ENCODE results near the gene XPNPEP2.

- TF ChIP-seq POLR2A (IDR thresholded peaks at IDR 0.05; ENCODE audit: low read depth, low read length) (no peak), POLR2AphosphoS5 (IDR thresholded peaks at IDR 0.05; ENCODE audit: low read depth, low read length) (no peak), POU2F2 (IDR thresholded peaks at IDR 0.05; ENCODE audit: low read depth, low read length) (no peak), TAF1 (IDR thresholded peaks at IDR 0.05; ENCODE audit: low read depth, low read length) (no peak)
Observed at GRCh38 chrX:129808829-129809796, 70.3 kb downstream of the XPNPEP2 start.
